Fibroblast of lung (primary cell): ENCODE data around the gene SKIL. TPM values are rescaled to one million over a fixed set of nuclear protein-coding genes. Genes with fewer than 3 reads are reported as not detected.

Experiments
- DNase-seq, 2 donors: peaks; one replicate each; pipeline versions ENCODE4 v3.0.0 to v3.0.0-alpha.2; 2010; ENCODE audit warnings: low read depth in 2 of 2
- H2AFZ ChIP-seq: 2 replicates; pipeline ENCODE4 v1.5.1; 2012; ENCODE audit warnings: low read length, control low read depth, inconsistent platforms
- H3K27ac ChIP-seq: 2 replicates; pipeline ENCODE4 v1.5.1; 2011; ENCODE audit warnings: low read length, control low read depth; ENCODE audit not compliant: insufficient read depth
- H3K27me3 ChIP-seq: 2 replicates; pipeline ENCODE4 v1.5.1; 2011; ENCODE audit warnings: mild to moderate bottlenecking, low read length; ENCODE audit not compliant: control insufficient read depth, insufficient read depth
- H3K36me3 ChIP-seq: 2 replicates; pipeline ENCODE4 v1.5.1; 2011; ENCODE audit warnings: low read length; ENCODE audit not compliant: control insufficient read depth, insufficient read depth
- H3K4me1 ChIP-seq: 2 replicates; pipeline ENCODE4 v1.5.1; 2011; ENCODE audit warnings: low read length; ENCODE audit not compliant: control insufficient read depth, insufficient read depth; ENCODE audit errors: extremely low read depth
- H3K4me2 ChIP-seq: 2 replicates; pipeline ENCODE4 v1.5.1; 2011; ENCODE audit warnings: low read length, control low read depth; ENCODE audit not compliant: insufficient read depth; ENCODE audit errors: extremely low read depth
- H3K4me3 ChIP-seq, 4 experiments: fragments of 200-600 bp in 1 of 4; sonication (generic) in 1 of 4; replicated peaks in 1 of 4; 2 replicates each; pipeline ENCODE4 v1.5.1; 2011 to 2016; ENCODE audit warnings: low read length in 4 of 4, low read depth in 3 of 4, mild to moderate bottlenecking in 3 of 4, control low read depth in 2 of 4, inconsistent platforms in 1 of 4, mixed read lengths in 1 of 4; ENCODE audit not compliant: insufficient read depth in 1 of 4; ENCODE audit errors: control extremely low read depth in 1 of 4
- H3K79me2 ChIP-seq: 2 replicates; pipeline ENCODE4 v1.5.1; 2012; ENCODE audit warnings: mild to moderate bottlenecking, low read length, inconsistent platforms; ENCODE audit not compliant: control insufficient read depth, insufficient read depth
- H3K9ac ChIP-seq: 2 replicates; pipeline ENCODE4 v1.5.1; 2011; ENCODE audit warnings: mild to moderate bottlenecking, low read length, control low read depth; ENCODE audit not compliant: insufficient read depth
- H3K9me3 ChIP-seq: 2 replicates; pipeline ENCODE4 v1.5.1; 2012; ENCODE audit warnings: low read depth, low read length; ENCODE audit not compliant: control insufficient read depth, insufficient read depth
- H4K20me1 ChIP-seq: 2 replicates; pipeline ENCODE4 v1.5.1; 2011; ENCODE audit warnings: low read length; ENCODE audit not compliant: control insufficient read depth, insufficient read depth; ENCODE audit errors: extremely low read depth
- EZH2 ChIP-seq: IDR thresholded peaks from 2 replicates; pipeline ENCODE4 v1.5.1; 2012; ENCODE audit warnings: low read length, control low read depth, mild to moderate bottlenecking; ENCODE audit errors: missing control alignments
- polyA plus RNA-seq, 2 donors: library from polyadenylated mRNA; depleted of rRNA in 1 of 2; stranded (reverse) in 1 of 2; unstranded in 1 of 2; fragments of >200 nt; gene quantifications; 2 replicates each; pipeline ENCODE4 v1.2.1, GENCODE V29; 2011 to 2012; ENCODE audit warnings: missing spikeins in 1 of 2
- total RNA-seq: library from RNA; depleted of rRNA; stranded (reverse); fragments of >200 nt; gene quantifications from 2 replicates; pipeline ENCODE4 v1.2.1, GENCODE V29; 2014
- TF ChIP-seq, protein P1 (sequence below), 2 donors: IDR thresholded peaks in 1 of 2; conservative IDR thresholded peaks in 1 of 2; 1 replicate in 1 of 2; 2 replicates in 1 of 2; pipeline ENCODE4 v1.5.1; 2011 to 2012; ENCODE audit warnings: low read length in 2 of 2, control low read depth in 1 of 2, inconsistent platforms in 1 of 2, low read depth in 1 of 2, mild to moderate bottlenecking in 1 of 2

SKIL gene
- total and polyA plus RNA-seq, 2 donors (not counting 1 experiment from before 2014, with no cell fraction given): 15.3 to 33.4 TPM

GRCh38 chr3:170361711-170362110 lies 4.2 kb downstream of the SKIL start:
- no peak overlapping the region for H3K27ac ChIP-seq
- TF ChIP-seq, protein P1, sequence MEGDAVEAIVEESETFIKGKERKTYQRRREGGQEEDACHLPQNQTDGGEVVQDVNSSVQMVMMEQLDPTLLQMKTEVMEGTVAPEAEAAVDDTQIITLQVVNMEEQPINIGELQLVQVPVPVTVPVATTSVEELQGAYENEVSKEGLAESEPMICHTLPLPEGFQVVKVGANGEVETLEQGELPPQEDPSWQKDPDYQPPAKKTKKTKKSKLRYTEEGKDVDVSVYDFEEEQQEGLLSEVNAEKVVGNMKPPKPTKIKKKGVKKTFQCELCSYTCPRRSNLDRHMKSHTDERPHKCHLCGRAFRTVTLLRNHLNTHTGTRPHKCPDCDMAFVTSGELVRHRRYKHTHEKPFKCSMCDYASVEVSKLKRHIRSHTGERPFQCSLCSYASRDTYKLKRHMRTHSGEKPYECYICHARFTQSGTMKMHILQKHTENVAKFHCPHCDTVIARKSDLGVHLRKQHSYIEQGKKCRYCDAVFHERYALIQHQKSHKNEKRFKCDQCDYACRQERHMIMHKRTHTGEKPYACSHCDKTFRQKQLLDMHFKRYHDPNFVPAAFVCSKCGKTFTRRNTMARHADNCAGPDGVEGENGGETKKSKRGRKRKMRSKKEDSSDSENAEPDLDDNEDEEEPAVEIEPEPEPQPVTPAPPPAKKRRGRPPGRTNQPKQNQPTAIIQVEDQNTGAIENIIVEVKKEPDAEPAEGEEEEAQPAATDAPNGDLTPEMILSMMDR (conservative IDR thresholded peaks at IDR 0.05 in 1 of 2, IDR thresholded peaks at IDR 0.05 in 1 of 2; ENCODE audit: low read depth in 1 of 2, low read length in 2 of 2): no peak
- H3K79me2 ChIP-seq: peaks cover 52% of the 10 kb centered on the region
- no peak for DNase-seq
- no peak overlapping the region for H3K4me2 ChIP-seq
- H3K4me1 ChIP-seq: peaks cover 5% of the 10 kb centered on the region
- peak overlapping the region in 1 of 4 experiments; percentile 20 for H3K4me3 ChIP-seq
- H3K9me3 ChIP-seq: no peaks in the 10 kb centered on the region
- no peak overlapping the region for H2AFZ ChIP-seq
- H4K20me1 ChIP-seq: no peaks in the 10 kb centered on the region
- H3K9ac ChIP-seq: no peak overlapping the region
- H3K27me3 ChIP-seq: no peaks in the 10 kb centered on the region
- H3K36me3 ChIP-seq: no peaks in the 10 kb centered on the region

DNA sequence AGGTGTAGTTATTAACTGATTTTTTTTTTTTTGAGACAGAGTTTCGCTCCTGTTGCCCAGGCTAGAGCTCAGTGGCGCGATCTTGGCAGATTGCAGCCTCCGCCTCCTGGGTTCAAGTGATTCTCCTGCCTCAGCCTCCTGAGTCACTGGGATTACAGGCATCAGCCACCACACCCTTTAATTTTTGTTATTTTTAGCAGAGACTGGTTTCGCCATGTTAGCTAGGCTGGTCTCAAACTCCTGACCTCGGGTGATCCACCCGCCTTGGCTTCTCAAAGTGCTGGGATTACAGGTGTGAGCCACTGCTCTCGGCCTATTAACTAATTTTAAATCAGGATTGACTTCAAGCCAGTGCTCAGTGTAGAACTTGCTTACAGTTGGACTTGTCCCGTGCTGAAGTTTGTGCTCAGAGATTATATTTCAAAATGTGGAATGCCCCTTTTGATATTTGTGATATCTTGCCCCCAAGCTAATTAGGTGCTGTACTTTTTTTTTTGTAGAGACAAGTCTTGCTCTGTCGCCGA lies 6.0 kb downstream of the SKIL start:
- Histone ChIP-seq H3K4me1 (peaks cover 5% of the 10 kb centered on the region), H3K4me2 (no peak overlapping the region), H3K36me3 (no peaks in the 10 kb centered on the region), H2AFZ (no peak overlapping the region), H3K27ac (no peak overlapping the region), H3K9me3 (no peaks in the 10 kb centered on the region), H3K4me3 (no peak overlapping the region), H3K79me2 (peaks cover 52% of the 10 kb centered on the region), H3K9ac (no peak overlapping the region), H3K27me3 (no peaks in the 10 kb centered on the region), H4K20me1 (no peaks in the 10 kb centered on the region)
- DNase-seq: no peak
- TF ChIP-seq, protein P1 (conservative IDR thresholded peaks at IDR 0.05 in 1 of 2, IDR thresholded peaks at IDR 0.05 in 1 of 2; ENCODE audit: low read depth in 1 of 2, low read length in 2 of 2): no peak
- no peak for TF ChIP-seq EZH2

- no peak for DNase-seq
- Histone ChIP-seq H3K27ac (no peak overlapping the region), H3K4me1 (peaks cover 5% of the 10 kb centered on the region), H3K9ac (no peak overlapping the region), H3K4me2 (no peak overlapping the region), H3K79me2 (peaks cover 48% of the 10 kb centered on the region), H3K9me3 (no peaks in the 10 kb centered on the region), H3K27me3 (no peaks in the 10 kb centered on the region), H3K36me3 (no peaks in the 10 kb centered on the region), H2AFZ (no peak overlapping the region), H3K4me3 (no peak overlapping the region), H4K20me1 (no peaks in the 10 kb centered on the region)
- TF ChIP-seq, protein P1 (conservative IDR thresholded peaks at IDR 0.05 in 1 of 2, IDR thresholded peaks at IDR 0.05 in 1 of 2; ENCODE audit: low read depth in 1 of 2, low read length in 2 of 2): no peak
- no peak for TF ChIP-seq EZH2
Measured at GRCh38 chr3:170364965-170365364, 7.5 kb downstream of the SKIL start.
